Upper lobe of left lung (tissue), 6 donors: ENCODE data around the gene RBKS. TPM values are rescaled to one million over a fixed set of nuclear protein-coding genes. Genes with fewer than 3 reads are reported as not detected.

ENCODE experiments used
- ATAC-seq, 2 donors: fragments of 200-7000 bp; cut with Tn5 transposase; one replicate each; pipeline ENCODE4 v1.9.1; 2022; ENCODE audit warnings: mild to moderate bottlenecking in 2 of 2, moderate library complexity in 2 of 2; ENCODE audit not compliant: low FRiP score in 2 of 2
- DNase-seq, 2 donors: peaks; one replicate each; pipeline ENCODE4 v3.0.0-alpha.2; 2019 to 2020
- H3K27ac ChIP-seq, 4 donors: fragments of 200-600 bp; sonication (generic); one replicate each; pipeline ENCODE4 v1.5.1; 2016 to 2019
- H3K27me3 ChIP-seq, 4 donors: fragments of 200-600 bp; sonication (generic); one replicate each; pipeline ENCODE4 v1.5.1; 2017 to 2019
- H3K36me3 ChIP-seq, 4 donors: fragments of 200-600 bp; sonication (generic); one replicate each; pipeline ENCODE4 v1.5.1; 2016 to 2019
- H3K4me1 ChIP-seq, 4 donors: fragments of 200-600 bp; sonication (generic); one replicate each; pipeline ENCODE4 v1.5.1; 2018 to 2019
- H3K4me3 ChIP-seq, 4 donors: fragments of 200-600 bp; sonication (generic); one replicate each; pipeline ENCODE4 v1.5.1; 2017 to 2019; ENCODE audit warnings: mild to moderate bottlenecking in 2 of 4, moderate library complexity in 1 of 4
- H3K9me3 ChIP-seq, 4 donors: fragments of 200-600 bp; sonication (generic); one replicate each; pipeline ENCODE4 v1.5.1; 2018 to 2019
- EP300 ChIP-seq, 4 donors: sonication (generic); formaldehyde crosslinking; IDR thresholded peaks; one replicate each; pipeline ENCODE4 v1.5.1; 2017; ENCODE audit warnings: antibody characterized with exemption in 4 of 4, control low read depth in 2 of 4
- POLR2A ChIP-seq, 4 donors: fragments of 450-650 bp; IDR thresholded peaks; one replicate each; pipeline ENCODE4 v1.5.1; 2016 to 2017; ENCODE audit warnings: antibody characterized with exemption in 4 of 4, mild to moderate bottlenecking in 2 of 4
- POLR2AphosphoS5 ChIP-seq, 2 donors: sonication (generic); formaldehyde crosslinking; IDR thresholded peaks; one replicate each; pipeline ENCODE4 v1.5.1; 2017; ENCODE audit warnings: antibody characterized with exemption in 2 of 2
- WGBS, 2 donors: methylation state at CpG; one replicate each; pipeline ENCODE4 v1.1.5; 2017 to 2018; 5-methylcytosine and 5-hydroxymethylcytosine counted together
- total RNA-seq, 6 donors: library from RNA; depleted of rRNA in 4 of 6; stranded (reverse); fragments of >200 nt in 4 of 6; gene quantifications; one replicate each; pipeline versions ENCODE4 v1.1.0 to v1.2.1, GENCODE V29; 2016 to 2021
- TF ChIP-seq, protein P1 (sequence below), 6 experiments: fragments of 450-650 bp in 4 of 6; fragments of 200-600 bp in 2 of 6; sonication (generic) in 2 of 6; IDR thresholded peaks; one replicate each; pipeline ENCODE4 v1.5.1; 2016 to 2019; ENCODE audit warnings: antibody characterized with exemption in 6 of 6
- donor health status: DM: no; HTN: no; CAD: no; lungs with moderate emphysema.
- donor health status: DM: no; HTN: yes; CAD: no; lungs with severe emphysema.

RBKS gene
- total RNA-seq, 6 donors from 2014 or later = 2.9 to 5.4 (median 3.2) TPM

DNA sequence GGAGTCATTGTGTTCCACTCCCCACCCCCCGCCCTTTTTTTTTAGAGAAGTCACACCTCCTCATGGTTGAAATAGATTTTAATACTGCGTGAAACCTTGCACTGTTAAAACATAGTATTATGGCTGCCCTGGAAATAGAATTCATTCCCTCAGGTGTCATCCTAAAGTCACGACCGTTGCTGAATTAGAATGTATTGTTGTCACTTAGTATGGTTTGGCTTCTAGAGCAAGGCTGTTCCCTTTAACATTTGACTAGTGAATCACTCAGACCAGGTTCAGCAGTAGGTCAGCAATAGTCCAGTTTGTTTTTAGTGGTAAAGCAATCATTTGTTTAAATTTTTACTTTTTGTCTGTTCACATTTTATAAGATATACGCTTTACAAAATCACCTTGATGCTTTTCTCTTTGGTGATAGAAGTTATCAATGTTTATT lies 1.5 kb upstream of the RBKS start:
- no peak for ATAC-seq
- WGBS, 2 donors = 85 to 88% methylated on average over 5 of the region's 5 CpGs

DNA sequence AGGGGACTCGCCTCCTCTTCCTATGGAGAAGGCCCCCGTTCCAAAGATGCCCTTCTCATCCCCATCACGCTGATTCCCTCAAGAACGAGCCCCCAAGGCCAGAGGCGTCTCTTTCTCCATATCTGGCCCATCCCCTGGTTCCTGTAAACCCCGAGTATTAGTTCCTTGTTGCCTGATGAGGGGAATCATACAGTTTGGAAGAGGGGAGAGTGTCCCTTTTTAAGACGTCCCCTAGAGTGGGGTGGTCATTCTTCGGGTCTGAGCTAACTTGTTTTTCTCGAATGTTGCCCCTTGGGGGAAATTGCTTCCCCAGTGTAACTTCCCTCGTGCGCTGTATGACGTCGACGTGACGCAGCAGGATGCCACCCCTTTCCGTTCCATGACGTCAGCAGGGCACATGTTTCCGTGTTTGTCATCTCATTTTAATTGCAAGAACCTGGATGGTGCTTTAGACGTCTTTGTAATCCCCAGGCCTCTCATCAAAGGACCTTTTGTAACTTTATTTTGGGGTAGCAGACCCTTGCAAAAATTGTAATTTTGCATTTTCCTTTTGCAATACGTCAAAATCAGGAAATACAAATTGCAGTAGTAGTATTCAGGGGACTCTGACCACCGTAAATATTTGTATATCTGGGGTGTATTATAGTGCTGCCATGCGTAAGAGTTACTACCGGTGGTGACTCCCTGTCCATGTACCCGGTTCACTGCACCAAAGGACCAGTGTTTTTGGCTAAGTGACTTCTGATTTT lies 911 bp upstream of the RBKS start:
- H3K9me3 ChIP-seq = no peaks in the 10 kb centered on the region
- 15 to 22% methylated on average over 19 to 24 of the region's 24 CpGs for WGBS, 2 donors
- no peaks in the 10 kb centered on the region for H3K27me3 ChIP-seq
- DNase-seq = peak; percentile 79 to 85
- peak; percentile 61 to 73 for ATAC-seq
- H3K4me3 ChIP-seq = peak overlapping the region; percentile 63 to 83 (median 78)
- H3K4me1 ChIP-seq = peaks cover 11 to 42% (median 26%) of the 10 kb centered on the region in 4 donors
- H3K27ac ChIP-seq = peak overlapping the region; percentile 96 to 98 (median 97)
- H3K36me3 ChIP-seq = peaks cover 0 to 6% (median 0%) of the 10 kb centered on the region in 4 donors
- TF ChIP-seq POLR2A (IDR thresholded peaks at IDR 0.05) = no peak
- peak; percentile 81 to 96 (median 95) for TF ChIP-seq EP300 (IDR thresholded peaks at IDR 0.05)
- TF ChIP-seq, protein P1, sequence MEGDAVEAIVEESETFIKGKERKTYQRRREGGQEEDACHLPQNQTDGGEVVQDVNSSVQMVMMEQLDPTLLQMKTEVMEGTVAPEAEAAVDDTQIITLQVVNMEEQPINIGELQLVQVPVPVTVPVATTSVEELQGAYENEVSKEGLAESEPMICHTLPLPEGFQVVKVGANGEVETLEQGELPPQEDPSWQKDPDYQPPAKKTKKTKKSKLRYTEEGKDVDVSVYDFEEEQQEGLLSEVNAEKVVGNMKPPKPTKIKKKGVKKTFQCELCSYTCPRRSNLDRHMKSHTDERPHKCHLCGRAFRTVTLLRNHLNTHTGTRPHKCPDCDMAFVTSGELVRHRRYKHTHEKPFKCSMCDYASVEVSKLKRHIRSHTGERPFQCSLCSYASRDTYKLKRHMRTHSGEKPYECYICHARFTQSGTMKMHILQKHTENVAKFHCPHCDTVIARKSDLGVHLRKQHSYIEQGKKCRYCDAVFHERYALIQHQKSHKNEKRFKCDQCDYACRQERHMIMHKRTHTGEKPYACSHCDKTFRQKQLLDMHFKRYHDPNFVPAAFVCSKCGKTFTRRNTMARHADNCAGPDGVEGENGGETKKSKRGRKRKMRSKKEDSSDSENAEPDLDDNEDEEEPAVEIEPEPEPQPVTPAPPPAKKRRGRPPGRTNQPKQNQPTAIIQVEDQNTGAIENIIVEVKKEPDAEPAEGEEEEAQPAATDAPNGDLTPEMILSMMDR (IDR thresholded peaks at IDR 0.05) = peak in 2 of 6 experiments; percentile 10 to 14
- peak; percentile 78 to 97 for TF ChIP-seq POLR2AphosphoS5 (IDR thresholded peaks at IDR 0.05)

More for the DNA sequence above, 1.5 kb upstream of the RBKS start:
- peak overlapping the region in 2 of 4 donors; percentile 80 to 83 for H3K4me3 ChIP-seq
- H3K27me3 ChIP-seq = no peaks in the 10 kb centered on the region
- DNase-seq = no peak
- no peak for TF ChIP-seq POLR2A (IDR thresholded peaks at IDR 0.05)
- no peak for TF ChIP-seq EP300 (IDR thresholded peaks at IDR 0.05)
- TF ChIP-seq, protein P1 (IDR thresholded peaks at IDR 0.05) = no peak
- no peak for TF ChIP-seq POLR2AphosphoS5 (IDR thresholded peaks at IDR 0.05)
- peaks cover 0 to 12% (median 1%) of the 10 kb centered on the region in 4 donors for H3K36me3 ChIP-seq
- H3K27ac ChIP-seq = peak overlapping the region; percentile 96 to 98 (median 97)
- H3K4me1 ChIP-seq = peaks cover 11 to 42% (median 26%) of the 10 kb centered on the region in 4 donors
- no peaks in the 10 kb centered on the region for H3K9me3 ChIP-seq

DNA sequence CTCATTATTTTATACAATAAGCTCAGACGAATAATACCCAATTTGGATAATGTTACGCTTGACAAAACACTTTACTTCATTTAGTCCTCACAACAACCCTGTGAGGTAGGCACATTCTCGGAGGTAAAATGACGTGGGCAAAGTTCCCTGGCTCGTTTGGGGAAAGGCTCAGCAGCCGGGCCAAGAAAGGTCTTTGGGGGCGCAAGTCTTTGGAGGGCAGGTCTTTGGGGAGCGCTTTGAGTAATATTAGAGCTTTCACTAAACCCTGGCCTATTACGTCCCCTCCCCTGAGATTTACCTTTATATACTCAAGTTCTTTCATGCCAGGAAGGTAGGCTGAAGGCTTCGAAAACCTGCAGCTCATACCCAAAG lies 427 bp downstream of the RBKS start:
- Histone ChIP-seq H3K4me1 (peaks cover 11 to 42% (median 26%) of the 10 kb centered on the region in 4 donors), H3K9me3 (no peaks in the 10 kb centered on the region), H3K36me3 (peaks cover 0 to 2% (median 0%) of the 10 kb centered on the region in 4 donors), H3K27ac (peak overlapping the region; percentile 96 to 98 (median 97)), H3K4me3 (peak overlapping the region; percentile 75 to 83 (median 78)), H3K27me3 (no peaks in the 10 kb centered on the region)
- WGBS, 2 donors = 31 to 37% methylated on average over 10 of the region's 10 CpGs
- ATAC-seq (no peak), DNase-seq (no peak)
- no peak for TF ChIP-seq POLR2A (IDR thresholded peaks at IDR 0.05)
- no peak for TF ChIP-seq EP300 (IDR thresholded peaks at IDR 0.05)
- TF ChIP-seq POLR2AphosphoS5 (IDR thresholded peaks at IDR 0.05) = no peak
- TF ChIP-seq, protein P1 (IDR thresholded peaks at IDR 0.05) = no peak

DNA sequence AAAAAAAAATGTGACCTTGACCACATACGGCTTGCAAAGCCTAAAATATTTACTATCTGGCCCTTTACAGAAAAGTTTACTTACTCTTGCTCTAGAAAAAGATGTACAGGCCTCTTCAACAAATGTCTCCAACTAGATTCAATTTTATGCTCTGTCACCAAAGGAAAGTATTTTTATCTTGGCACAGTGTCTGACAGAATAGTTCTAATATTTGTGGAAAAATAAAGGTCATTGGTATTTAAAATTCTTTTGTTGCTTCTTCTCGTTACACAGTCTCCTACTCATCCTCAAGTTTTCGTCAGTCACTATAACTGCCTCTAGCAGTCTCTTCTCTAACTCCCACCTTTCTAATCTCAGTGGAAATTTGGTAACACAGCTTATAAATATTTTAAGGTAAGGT lies 1.4 kb downstream of the RBKS start:
- no peak for TF ChIP-seq POLR2A (IDR thresholded peaks at IDR 0.05)
- TF ChIP-seq, protein P1 (IDR thresholded peaks at IDR 0.05) = no peak
- no peak for TF ChIP-seq EP300 (IDR thresholded peaks at IDR 0.05)
- no peak for TF ChIP-seq POLR2AphosphoS5 (IDR thresholded peaks at IDR 0.05)
- H3K36me3 ChIP-seq = no peaks in the 10 kb centered on the region
- 54 to 65% methylated on average over 3 of the region's 3 CpGs for WGBS, 2 donors
- H3K4me1 ChIP-seq = peaks cover 11 to 42% (median 24%) of the 10 kb centered on the region in 4 donors
- H3K4me3 ChIP-seq = no peak overlapping the region
- DNase-seq (no peak), ATAC-seq (no peak)
- H3K27ac ChIP-seq = peak overlapping the region in 2 of 4 donors; percentile 96 to 98
- H3K27me3 ChIP-seq = no peaks in the 10 kb centered on the region
- H3K9me3 ChIP-seq = no peaks in the 10 kb centered on the region
